Upper lobe of right lung (tissue), 1 donor: ENCODE results near the gene ADO. TPM values are rescaled to one million over a fixed set of nuclear protein-coding genes. Genes with fewer than 3 reads are reported as not detected.

ENCODE experiments used
- ATAC-seq: fragments of 200-7000 bp; cut with Tn5 transposase; one replicate; pipeline ENCODE4 v1.9.1; 2020; ENCODE audit warnings: mild to moderate bottlenecking, moderate library complexity
- DNase-seq: peaks from one replicate; pipeline ENCODE4 v3.0.0-alpha.2; 2020
- H3K27ac ChIP-seq: fragments of 200-600 bp; one replicate; pipeline ENCODE4 v1.8.0; 2022
- H3K27me3 ChIP-seq: fragments of 200-600 bp; one replicate; pipeline ENCODE4 v1.8.0; 2022; ENCODE audit warnings: mild to moderate bottlenecking
- H3K36me3 ChIP-seq: fragments of 200-600 bp; one replicate; pipeline ENCODE4 v1.8.0; 2022
- H3K4me1 ChIP-seq: fragments of 200-600 bp; one replicate; pipeline ENCODE4 v1.8.0; 2022
- H3K4me3 ChIP-seq: fragments of 200-600 bp; one replicate; pipeline ENCODE4 v1.8.0; 2022; ENCODE audit warnings: mild to moderate bottlenecking
- H3K9me3 ChIP-seq: fragments of 200-600 bp; one replicate; pipeline ENCODE4 v1.8.0; 2022
- intact Hi-C: fragments of 100-400 bp; cut with DNase I; formaldehyde crosslinking; loops from one replicate; pipeline ENCODE4 v1.11.0; 2022
- long read RNA-seq: library from polyadenylated mRNA; unstranded; transcript quantifications from one replicate; pipeline ENCODE4 v2.0.0, GENCODE V29; 2021
- total RNA-seq: library from RNA; stranded (reverse); fragmentation: NEBNext Ultra II Directional; extraction: Animal tissue kit (Norgen Biotek cat#: 25700); gene quantifications from one replicate; pipeline ENCODE4 v1.2.1, GENCODE V29; 2021
- TF ChIP-seq, protein P1 (sequence below): fragments of 200-600 bp; IDR thresholded peaks from one replicate; pipeline ENCODE4 v1.8.0; 2022; ENCODE audit warnings: antibody characterized with exemption
- donor health status: DM: no; HTN: yes; CAD: no; lungs with severe emphysema.

ADO gene
- 16.5 TPM for total RNA-seq
- long read RNA-seq, transcript ADO-201 (1 exons, 3,627 nt): major isoform, 20 of 20 reads
- long read RNA-seq, partial matches to known transcripts: 0 of 20 reads
- long read RNA-seq, other reads (novel, unspliced or antisense): 0 of 20 reads

GRCh38 chr10:62804356-62805230, at the start of gene ADO:
ADO (plus strand) TSS chr10:62804720; CDS start chr10:62805060, 340 bp downstream.
- ATAC-seq: peak; percentile 95
- intact Hi-C loops: no loop called here

DNA sequence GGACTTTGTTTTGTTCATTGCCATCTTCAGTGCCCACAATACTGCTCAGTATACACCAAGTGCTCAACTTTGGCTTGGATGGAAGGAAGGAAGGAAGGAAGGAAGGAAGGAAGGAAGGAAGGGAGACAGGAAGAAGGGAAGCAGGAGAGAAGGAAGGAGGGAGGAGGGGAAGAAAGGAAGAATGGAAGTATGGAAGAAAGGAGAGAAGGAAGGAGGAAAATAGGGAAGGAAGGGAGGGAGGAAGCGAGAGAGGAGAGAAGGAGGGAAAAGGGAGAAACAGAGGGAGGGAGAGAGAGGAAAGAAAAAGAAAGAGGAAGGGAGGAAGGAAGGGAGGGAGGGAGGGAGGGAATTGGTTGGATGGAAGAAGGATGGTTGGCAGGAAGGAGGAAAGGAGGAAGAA, 49.6 kb upstream of the ADO start:
- intact Hi-C loops: no loop called here

More at GRCh38 chr10:62804356-62805230, at the start of gene ADO:
- peak within 1 kb of the TSS; percentile 87 for H3K4me3 ChIP-seq
- H3K27me3 ChIP-seq: no peaks in the 10 kb centered on the region
- H3K4me1 ChIP-seq: peaks cover 36% of the 10 kb centered on the region
- peak; percentile 93 for DNase-seq
- H3K36me3 ChIP-seq: no peaks in the 10 kb centered on the region
- TF ChIP-seq, protein P1, sequence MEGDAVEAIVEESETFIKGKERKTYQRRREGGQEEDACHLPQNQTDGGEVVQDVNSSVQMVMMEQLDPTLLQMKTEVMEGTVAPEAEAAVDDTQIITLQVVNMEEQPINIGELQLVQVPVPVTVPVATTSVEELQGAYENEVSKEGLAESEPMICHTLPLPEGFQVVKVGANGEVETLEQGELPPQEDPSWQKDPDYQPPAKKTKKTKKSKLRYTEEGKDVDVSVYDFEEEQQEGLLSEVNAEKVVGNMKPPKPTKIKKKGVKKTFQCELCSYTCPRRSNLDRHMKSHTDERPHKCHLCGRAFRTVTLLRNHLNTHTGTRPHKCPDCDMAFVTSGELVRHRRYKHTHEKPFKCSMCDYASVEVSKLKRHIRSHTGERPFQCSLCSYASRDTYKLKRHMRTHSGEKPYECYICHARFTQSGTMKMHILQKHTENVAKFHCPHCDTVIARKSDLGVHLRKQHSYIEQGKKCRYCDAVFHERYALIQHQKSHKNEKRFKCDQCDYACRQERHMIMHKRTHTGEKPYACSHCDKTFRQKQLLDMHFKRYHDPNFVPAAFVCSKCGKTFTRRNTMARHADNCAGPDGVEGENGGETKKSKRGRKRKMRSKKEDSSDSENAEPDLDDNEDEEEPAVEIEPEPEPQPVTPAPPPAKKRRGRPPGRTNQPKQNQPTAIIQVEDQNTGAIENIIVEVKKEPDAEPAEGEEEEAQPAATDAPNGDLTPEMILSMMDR: no peak
- peak within 1 kb of the TSS; percentile 90 for H3K27ac ChIP-seq
- no peaks in the 10 kb centered on the region for H3K9me3 ChIP-seq

DNA sequence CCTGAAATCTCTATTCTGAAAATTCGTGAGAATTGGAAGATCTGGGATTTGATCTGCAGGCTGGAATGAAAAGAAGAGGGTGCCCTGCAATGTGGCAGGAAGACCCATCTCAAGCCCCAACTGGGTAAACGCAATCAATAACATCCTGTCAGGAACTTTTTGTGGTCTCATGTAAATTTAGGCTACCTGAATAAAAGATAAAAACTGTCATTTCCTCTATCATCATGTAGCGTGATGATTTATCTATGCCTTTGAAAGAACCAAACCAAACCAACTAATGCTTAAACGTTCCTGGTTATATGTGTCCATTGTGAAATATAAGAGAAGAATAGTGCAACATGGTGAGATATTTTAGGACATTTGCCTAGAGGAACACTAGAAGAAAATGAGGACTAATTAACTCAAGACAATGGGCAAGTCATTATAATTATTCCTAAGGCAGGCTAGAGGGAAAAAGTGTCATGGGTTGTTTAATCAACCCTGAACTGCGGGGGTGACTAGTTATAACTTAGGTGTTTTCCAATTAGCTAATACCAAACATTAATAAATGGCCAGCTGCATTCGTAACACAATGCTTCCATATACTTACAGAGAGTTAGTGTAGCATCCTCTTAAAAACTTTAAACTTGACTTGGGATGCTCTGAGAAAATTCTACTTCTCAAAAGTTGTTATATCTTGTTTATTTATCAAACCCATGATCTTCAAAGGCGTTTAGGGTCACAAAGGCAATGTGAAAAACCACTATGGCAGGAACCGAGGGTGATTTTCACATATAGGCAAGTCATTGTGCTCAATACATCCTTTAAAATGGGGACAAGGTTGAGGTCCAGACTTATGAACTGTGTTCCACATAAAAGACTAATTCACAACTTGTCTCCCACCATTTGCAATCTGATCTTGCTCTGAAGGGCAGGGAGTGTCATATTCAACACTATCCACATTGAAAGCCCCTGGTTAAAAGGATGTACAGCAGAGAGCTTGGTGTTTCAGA, 48.6 kb upstream of the ADO start:
- Histone ChIP-seq H3K4me1 (no peaks in the 10 kb centered on the region), H3K36me3 (no peaks in the 10 kb centered on the region), H3K27me3 (no peaks in the 10 kb centered on the region), H3K27ac (no peak overlapping the region), H3K4me3 (no peak overlapping the region), H3K9me3 (no peaks in the 10 kb centered on the region)
- intact Hi-C loops: no loop called here
- ATAC-seq (no peak), DNase-seq (no peak)
- TF ChIP-seq, protein P1: no peak

More for the DNA sequence above, 49.6 kb upstream of the ADO start:
- TF ChIP-seq, protein P1: no peak
- H3K9me3 ChIP-seq: no peaks in the 10 kb centered on the region
- ATAC-seq: no peak
- H3K4me3 ChIP-seq: no peak overlapping the region
- no peaks in the 10 kb centered on the region for H3K4me1 ChIP-seq
- H3K27me3 ChIP-seq: no peaks in the 10 kb centered on the region
- no peaks in the 10 kb centered on the region for H3K36me3 ChIP-seq
- H3K27ac ChIP-seq: no peak overlapping the region
- DNase-seq: no peak

GRCh38 chr10:62759599-62760175, 44.8 kb upstream of the ADO start:
- peak; percentile 83 for ATAC-seq
- Histone ChIP-seq H3K27ac (no peak overlapping the region), H3K36me3 (no peaks in the 10 kb centered on the region), H3K27me3 (no peaks in the 10 kb centered on the region), H3K4me1 (no peaks in the 10 kb centered on the region), H3K9me3 (no peaks in the 10 kb centered on the region), H3K4me3 (no peak overlapping the region)
- intact Hi-C loops: no loop called here
- no peak for DNase-seq
- TF ChIP-seq, protein P1: no peak

GRCh38 chr10:62760401-62760800, 44.1 kb upstream of the ADO start:
- H3K9me3 ChIP-seq: no peaks in the 10 kb centered on the region
- intact Hi-C loops: no loop called here
- no peaks in the 10 kb centered on the region for H3K27me3 ChIP-seq
- no peak overlapping the region for H3K27ac ChIP-seq
- no peak overlapping the region for H3K4me3 ChIP-seq
- TF ChIP-seq, protein P1: no peak
- peak; percentile 71 for ATAC-seq
- no peaks in the 10 kb centered on the region for H3K4me1 ChIP-seq
- DNase-seq: no peak
- no peaks in the 10 kb centered on the region for H3K36me3 ChIP-seq
